Activated naive CD4-positive, alpha-beta T cell (primary cell): ENCODE data around the gene ZNF746.

Experiments
- DNase-seq, 4 experiments: peaks; one replicate each; lab custom pipeline; 2025; lab: John Stamatoyannopoulos, UW

The ZNF746 gene

GRCh38 chr7:149427893-149428292 is 69.7 kb downstream of the ZNF746 start:
- no peak for DNase-seq

- DNase-seq: no peak
These were observed 70.4 kb downstream of the ZNF746 start for GRCh38 chr7:149427096-149427680.

DNA sequence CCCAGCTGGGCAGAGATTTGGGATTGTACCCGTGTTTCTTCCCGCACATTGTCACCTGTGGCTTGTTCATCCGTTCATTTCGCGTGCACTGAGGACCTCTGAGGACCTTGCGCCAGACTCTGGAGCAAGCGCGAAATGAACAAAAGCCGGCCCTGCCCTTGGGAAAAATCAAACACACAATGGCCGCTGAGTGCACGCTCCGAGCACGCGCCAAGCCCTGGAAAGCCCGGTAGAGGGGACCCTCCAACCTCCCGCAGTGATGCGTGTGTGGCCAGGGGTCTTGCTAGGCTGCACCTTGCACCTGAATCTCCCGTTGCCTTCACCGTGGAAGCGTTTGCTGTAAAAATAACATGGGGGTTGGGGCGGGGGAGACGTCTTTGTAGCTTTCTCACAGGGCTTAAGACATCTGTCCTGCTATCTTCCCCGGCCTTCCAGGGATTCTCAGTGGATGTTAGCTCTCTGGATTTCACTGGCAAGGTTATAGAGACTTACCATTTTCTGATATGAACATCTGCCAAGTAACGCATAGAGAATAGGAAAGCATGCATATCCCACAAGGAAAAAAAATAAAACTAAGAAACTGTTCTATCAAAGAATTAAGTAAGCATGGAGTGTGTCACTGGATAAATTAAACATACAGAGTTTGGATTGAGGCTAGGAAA is 74.0 kb downstream of the ZNF746 start:
- DNase-seq: no peak

DNA sequence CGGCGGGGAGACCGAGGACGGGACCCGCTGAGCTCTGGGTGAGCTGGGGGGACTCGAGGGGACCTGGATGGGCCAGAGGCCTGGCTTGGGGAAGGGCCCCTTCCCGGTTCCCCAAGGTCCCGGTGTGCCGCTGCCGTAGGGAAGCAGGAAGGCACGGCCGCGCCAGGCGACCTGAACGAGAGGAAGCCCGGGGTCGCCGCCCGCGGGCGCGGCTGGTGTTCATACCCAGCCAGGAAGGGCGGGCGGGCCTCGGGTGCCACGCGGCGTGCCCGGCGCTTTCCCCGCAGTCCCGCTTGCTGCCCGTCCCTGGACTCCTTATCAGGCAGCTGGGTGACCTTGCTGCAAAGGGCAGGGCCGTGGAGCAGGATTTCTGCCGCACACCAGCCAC is 74.7 kb downstream of the ZNF746 start:
- peak in 2 of 4 experiments; percentile 16 to 36 for DNase-seq
